IPS-20b (cell line): ENCODE measurements around the gene FBXO4.
"Not testable (repeated sequence)": the region's sequence is repeated elsewhere in the genome, so short reads cannot be mapped to it uniquely, and the experiment has no call there.

Experiments used
- H3K27ac ChIP-seq: one replicate; pipeline ENCODE4 v1.5.1; 2013; ENCODE audit warnings: low read length
- H3K27me3 ChIP-seq: 2 replicates; pipeline ENCODE4 v1.6.1; 2013; ENCODE audit warnings: mild to moderate bottlenecking, low read length, inconsistent platforms; ENCODE audit not compliant: insufficient read depth
- H3K36me3 ChIP-seq: 2 replicates; pipeline ENCODE4 v1.6.1; 2013; ENCODE audit warnings: low read depth, mild to moderate bottlenecking, inconsistent platforms, low read length, moderate library complexity; ENCODE audit not compliant: insufficient read depth
- H3K4me1 ChIP-seq: 2 replicates; pipeline ENCODE4 v1.6.1; 2013; ENCODE audit warnings: mild to moderate bottlenecking, control low read depth, inconsistent platforms, low read length, moderate library complexity; ENCODE audit not compliant: insufficient read depth
- H3K4me3 ChIP-seq: 2 replicates; pipeline ENCODE4 v1.5.1; 2013; ENCODE audit warnings: mild to moderate bottlenecking, low read length, inconsistent platforms
- H3K9ac ChIP-seq: 2 replicates; pipeline ENCODE4 v1.6.1; 2013; ENCODE audit warnings: low read depth, mild to moderate bottlenecking, inconsistent platforms, low read length, moderate library complexity
- H3K9me3 ChIP-seq: 2 replicates; pipeline ENCODE4 v1.6.1; 2013; ENCODE audit warnings: mild to moderate bottlenecking, low read depth, low read length, inconsistent platforms; ENCODE audit not compliant: insufficient read depth

FBXO4 gene

DNA sequence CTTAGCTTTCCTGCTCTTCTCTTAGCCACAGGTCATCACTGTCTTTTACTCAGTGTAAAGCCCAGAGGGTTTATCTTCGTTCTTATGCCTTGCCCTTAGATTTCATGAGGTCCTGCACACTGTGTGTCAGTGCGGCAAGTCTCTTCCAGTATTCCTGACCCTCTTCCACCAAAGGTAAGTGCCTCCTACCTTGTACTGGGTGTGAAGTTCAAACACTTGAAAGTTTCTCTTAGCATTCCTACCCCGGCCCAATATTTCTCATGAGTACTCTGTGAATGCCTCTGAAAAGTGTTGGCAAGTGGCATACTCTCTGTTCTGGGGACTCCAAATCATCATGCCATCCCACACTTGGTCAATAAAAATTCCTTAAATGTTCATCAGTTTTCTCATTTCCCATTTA is 37.4 kb downstream of the FBXO4 start:
- Histone ChIP-seq H3K27me3 (no peaks in the 10 kb centered on the region), H3K9ac (no peak overlapping the region), H3K27ac (no peak overlapping the region), H3K9me3 (no peaks in the 10 kb centered on the region; the same call in 1 of the 2 replicates), H3K4me1 (no peaks in the 10 kb centered on the region), H3K4me3 (no peak overlapping the region), H3K36me3 (no peaks in the 10 kb centered on the region)

GRCh38 chr5:41966401-41967105 is 41.5 kb downstream of the FBXO4 start:
- Histone ChIP-seq H3K27ac (no peak overlapping the region), H3K9ac (no peak overlapping the region), H3K4me1 (no peaks in the 10 kb centered on the region), H3K36me3 (no peaks in the 10 kb centered on the region), H3K4me3 (no peak overlapping the region), H3K27me3 (no peaks in the 10 kb centered on the region), H3K9me3 (no peaks in the 10 kb centered on the region)

DNA sequence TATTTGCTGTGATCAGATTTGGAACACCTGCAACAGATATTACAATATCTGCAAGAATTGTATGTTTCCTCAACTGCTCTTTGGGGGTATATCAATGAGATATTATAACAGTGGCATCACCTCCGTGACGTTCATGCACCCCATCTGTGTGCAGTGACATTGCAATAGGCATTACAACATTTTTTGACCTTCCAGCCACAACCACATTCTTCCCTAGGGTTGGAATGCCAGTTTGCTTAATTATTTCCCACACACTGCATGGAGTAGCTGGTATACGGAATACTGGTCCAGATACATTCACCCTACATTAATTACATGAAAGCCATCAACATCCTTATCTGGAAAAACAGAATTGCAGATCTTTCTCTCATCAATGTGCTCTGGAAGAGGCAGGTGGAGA is 42.3 kb downstream of the FBXO4 start:
- H3K36me3 ChIP-seq: no peaks in the 10 kb centered on the region

GRCh38 chr5:41968153-41968723 is 43.2 kb downstream of the FBXO4 start:
- Histone ChIP-seq H3K9ac (no peak overlapping the region), H3K9me3 (no peaks in the 10 kb centered on the region; the same call in 1 of the 2 replicates), H3K4me3 (no peak overlapping the region), H3K36me3 (no peaks in the 10 kb centered on the region), H3K4me1 (no peaks in the 10 kb centered on the region), H3K27me3 (no peaks in the 10 kb centered on the region), H3K27ac (no peak overlapping the region)

More for the DNA sequence above, 42.3 kb downstream of the FBXO4 start:
- no peak overlapping the region for H3K9ac ChIP-seq
- H3K27me3 ChIP-seq: no peaks in the 10 kb centered on the region
- no peak overlapping the region for H3K27ac ChIP-seq
- no peaks in the 10 kb centered on the region; the same call in 1 of the 2 replicates for H3K9me3 ChIP-seq
- H3K4me1 ChIP-seq: no peaks in the 10 kb centered on the region
- no peak overlapping the region for H3K4me3 ChIP-seq

DNA sequence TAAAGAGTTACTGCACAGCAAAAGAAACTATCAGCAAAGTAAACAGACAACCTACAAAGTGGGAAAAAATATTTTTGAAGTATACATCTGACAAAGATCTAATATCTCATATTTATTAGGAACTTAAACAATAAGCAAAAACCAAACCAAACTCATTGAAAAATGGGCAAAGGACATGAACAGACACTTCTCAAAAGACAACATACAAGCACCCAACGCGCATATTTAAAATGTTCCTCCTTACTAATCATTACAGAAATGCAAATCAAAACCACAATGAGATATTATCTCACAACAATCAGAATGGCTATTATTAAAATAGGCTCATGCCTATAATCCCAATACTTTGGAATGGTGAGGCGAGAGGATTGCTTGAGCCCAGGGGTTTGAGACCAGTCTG is 48.0 kb downstream of the FBXO4 start:
- Histone ChIP-seq H3K36me3 (no peaks in the 10 kb centered on the region), H3K4me1 (no peaks in the 10 kb centered on the region), H3K9me3 (no peaks in the 10 kb centered on the region; the same call in 1 of the 2 replicates), H3K27ac (no peak overlapping the region), H3K4me3 (no peak overlapping the region), H3K9ac (no peak overlapping the region), H3K27me3 (no peaks in the 10 kb centered on the region)

DNA sequence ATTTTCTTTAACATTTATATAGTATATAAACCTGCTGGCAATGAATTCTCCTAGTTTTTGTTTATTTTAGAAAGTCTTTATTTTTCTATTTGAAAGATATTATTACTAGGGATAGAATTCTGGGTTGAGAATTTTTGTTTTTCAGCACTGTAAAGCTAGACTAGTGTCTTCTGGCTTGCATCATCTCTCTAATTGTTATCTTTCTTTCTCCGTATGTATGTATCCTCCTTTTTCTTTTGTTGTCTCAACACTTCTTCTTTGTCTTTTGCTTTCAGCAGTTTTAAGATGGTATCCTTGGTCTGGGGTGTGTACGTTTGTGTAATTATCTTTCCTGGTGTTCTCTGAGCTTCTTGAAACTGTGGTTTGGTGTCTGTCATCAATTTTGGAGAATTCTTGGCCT is 48.8 kb downstream of the FBXO4 start:
- Histone ChIP-seq H3K27ac (no peak overlapping the region), H3K4me1 (no peaks in the 10 kb centered on the region), H3K27me3 (no peaks in the 10 kb centered on the region), H3K9me3 (no peaks in the 10 kb centered on the region; the same call in 1 of the 2 replicates), H3K9ac (no peak overlapping the region), H3K4me3 (no peak overlapping the region), H3K36me3 (no peaks in the 10 kb centered on the region)

DNA sequence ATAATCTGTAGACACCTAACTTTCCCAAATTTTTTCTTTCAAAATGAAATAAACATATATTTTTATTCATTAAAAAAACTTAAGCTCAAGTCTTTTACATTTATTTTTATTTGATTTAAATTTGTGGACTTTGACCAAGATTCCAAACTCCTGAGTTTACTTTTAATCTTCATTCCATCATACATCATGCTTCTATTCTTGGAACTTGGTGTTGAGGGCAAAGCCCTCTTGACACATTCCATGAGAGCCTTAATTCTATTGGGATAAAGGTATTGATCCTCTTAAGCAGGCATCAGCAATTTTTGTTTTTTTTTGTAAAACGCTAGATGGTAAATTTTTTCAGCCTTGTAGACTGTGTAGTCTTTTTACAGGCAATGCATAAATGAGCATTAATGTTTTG is 53.6 kb downstream of the FBXO4 start:
- no peaks in the 10 kb centered on the region; the same call in 1 of the 2 replicates for H3K9me3 ChIP-seq
- no peak overlapping the region for H3K4me3 ChIP-seq
- H3K4me1 ChIP-seq: no peaks in the 10 kb centered on the region
- H3K9ac ChIP-seq: no peak overlapping the region
- no peak overlapping the region for H3K27ac ChIP-seq
- no peaks in the 10 kb centered on the region for H3K36me3 ChIP-seq
- H3K27me3 ChIP-seq: no peaks in the 10 kb centered on the region

DNA sequence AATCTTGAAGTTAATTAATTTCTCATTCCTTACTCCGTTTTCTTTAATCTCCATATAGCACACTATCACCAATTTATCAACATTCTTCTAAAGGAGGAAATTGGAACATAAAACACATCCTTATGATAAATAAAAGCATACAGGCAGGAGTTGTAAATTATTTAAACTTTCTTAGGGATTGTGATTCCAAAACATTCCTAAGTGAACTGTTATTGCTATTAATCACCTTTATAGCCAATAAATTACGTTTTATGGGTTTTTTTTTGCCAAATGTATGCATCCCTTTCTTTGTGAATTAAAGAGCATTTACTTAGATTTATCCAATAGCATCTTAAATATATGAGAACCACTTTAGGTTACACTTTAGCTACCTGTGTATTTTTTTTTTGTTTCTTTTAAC is 55.3 kb downstream of the FBXO4 start:
- Histone ChIP-seq H3K9me3 (no peaks in the 10 kb centered on the region; the same call in 1 of the 2 replicates), H3K36me3 (no peaks in the 10 kb centered on the region), H3K9ac (no peak overlapping the region), H3K27me3 (no peaks in the 10 kb centered on the region), H3K4me3 (no peak overlapping the region), H3K27ac (no peak overlapping the region), H3K4me1 (no peaks in the 10 kb centered on the region)

GRCh38 chr5:41980870-41981269 is 55.8 kb downstream of the FBXO4 start:
- Histone ChIP-seq H3K27ac (no peak overlapping the region), H3K27me3 (no peaks in the 10 kb centered on the region), H3K9me3 (no peaks in the 10 kb centered on the region), H3K9ac (no peak overlapping the region), H3K4me1 (no peaks in the 10 kb centered on the region), H3K4me3 (no peak overlapping the region), H3K36me3 (no peaks in the 10 kb centered on the region)

GRCh38 chr5:41982858-41983257 is 57.8 kb downstream of the FBXO4 start:
- H3K27ac ChIP-seq, H3K4me3 ChIP-seq, H3K9ac ChIP-seq, H3K36me3 ChIP-seq, H3K27me3 ChIP-seq, H3K4me1 ChIP-seq, H3K9me3 ChIP-seq: not testable (repeated sequence)

DNA sequence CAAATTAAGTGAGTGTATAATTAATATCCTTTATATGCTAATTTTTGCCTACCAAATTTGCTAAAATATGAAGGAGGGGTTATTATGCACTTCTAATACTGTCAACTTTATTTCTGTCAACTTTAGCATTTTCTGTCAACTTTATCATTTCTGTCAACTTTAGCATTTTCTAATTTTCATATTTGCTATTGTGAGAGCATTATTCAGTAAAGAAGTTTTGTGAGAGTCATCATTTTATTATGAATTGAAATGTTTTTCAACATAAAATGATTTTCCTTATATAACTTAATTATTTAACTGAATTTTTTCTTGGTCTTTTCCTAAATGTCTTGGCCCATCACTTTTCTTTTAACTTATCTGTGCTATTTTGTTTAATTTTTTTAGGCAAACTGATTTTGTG is 58.2 kb downstream of the FBXO4 start:
- H3K9ac ChIP-seq: no peak overlapping the region
- no peak overlapping the region for H3K27ac ChIP-seq
- H3K4me1 ChIP-seq: no peaks in the 10 kb centered on the region
- no peak overlapping the region for H3K4me3 ChIP-seq
- no peaks in the 10 kb centered on the region for H3K27me3 ChIP-seq
- H3K9me3 ChIP-seq: no peaks in the 10 kb centered on the region
- H3K36me3 ChIP-seq: no peaks in the 10 kb centered on the region

DNA sequence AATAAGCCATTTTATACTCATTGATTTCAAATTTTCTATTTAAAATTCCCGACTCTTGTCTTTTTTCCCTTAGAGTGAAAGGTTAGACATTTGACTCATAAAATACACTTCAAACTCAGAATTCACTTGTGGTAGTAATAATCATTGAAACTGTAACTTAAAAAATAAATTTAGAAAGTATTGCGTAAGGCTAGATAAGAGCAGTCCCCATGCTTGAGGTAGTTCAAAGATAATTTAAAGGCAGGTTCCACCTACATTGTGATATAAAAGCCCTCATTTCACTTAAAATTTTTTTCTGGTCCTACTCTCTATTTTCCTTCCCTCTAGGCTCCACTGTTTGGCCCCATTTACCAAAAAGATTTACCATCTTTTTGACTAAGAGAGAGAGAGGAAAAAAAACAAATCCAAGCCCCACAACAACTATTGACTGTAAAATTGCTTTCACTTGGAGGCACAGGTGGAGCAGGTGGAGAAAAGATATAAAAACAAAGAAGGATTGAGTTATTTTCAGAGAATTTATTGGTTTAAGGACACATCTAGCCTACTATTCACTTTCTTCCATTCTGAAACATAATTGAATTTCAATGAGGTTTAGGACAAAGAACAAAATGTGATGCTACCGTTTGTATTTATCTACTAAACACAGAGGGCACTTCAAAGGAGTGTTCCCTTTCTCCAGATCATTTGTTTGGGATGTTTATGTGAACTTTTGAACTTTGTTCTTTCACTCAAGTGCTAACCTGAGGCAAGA is 61.0 kb downstream of the FBXO4 start:
- no peak overlapping the region for H3K27ac ChIP-seq
- H3K9me3 ChIP-seq: no peaks in the 10 kb centered on the region
- H3K9ac ChIP-seq: no peak overlapping the region
- no peaks in the 10 kb centered on the region for H3K27me3 ChIP-seq
- no peaks in the 10 kb centered on the region for H3K4me1 ChIP-seq
- no peak overlapping the region for H3K4me3 ChIP-seq
- H3K36me3 ChIP-seq: no peaks in the 10 kb centered on the region
